Natural killer cell (primary cell): Measurements from ENCODE around the gene C4A. TPM values are rescaled to one million over a fixed set of nuclear protein-coding genes. Genes with fewer than 3 reads are reported as not detected.
"Not testable (repeated sequence)": the region's sequence is repeated elsewhere in the genome, so short reads cannot be mapped to it uniquely, and the experiment has no call there.

Experiments
- ATAC-seq, 3 donors: fragments of 150-1000 bp in 2 of 3; fragments of 200-7000 bp in 1 of 3; cut with Tn5 transposase; 1 replicate in 1 of 3; 2 replicates in 2 of 3; pipeline ENCODE4 v1.10.0; 2021; ENCODE audit warnings: mild to moderate bottlenecking in 2 of 3, moderate library complexity in 2 of 3
- DNase-seq, 2 donors: peaks; one replicate each; pipeline versions ENCODE4 v3.0.0 to v3.0.0-alpha.2; 2013 to 2021; ENCODE audit warnings: mixed read lengths in 1 of 2
- H3K27ac ChIP-seq: one replicate; pipeline ENCODE4 v1.5.1; 2013; ENCODE audit warnings: mild to moderate bottlenecking, low read length
- H3K27me3 ChIP-seq: one replicate; pipeline ENCODE4 v1.6.1; 2013; ENCODE audit warnings: low read length; ENCODE audit not compliant: control insufficient read depth, insufficient read depth
- H3K36me3 ChIP-seq: one replicate; pipeline ENCODE4 v1.6.1; 2013; ENCODE audit warnings: low read length; ENCODE audit not compliant: control insufficient read depth, insufficient read depth
- H3K4me1 ChIP-seq: one replicate; pipeline ENCODE4 v1.6.1; 2013; ENCODE audit warnings: low read length; ENCODE audit not compliant: control insufficient read depth, insufficient read depth
- H3K4me3 ChIP-seq: one replicate; pipeline ENCODE4 v1.5.1; 2013; ENCODE audit warnings: low read length
- H3K9me3 ChIP-seq: one replicate; pipeline ENCODE4 v1.6.1; 2013; ENCODE audit warnings: low read length; ENCODE audit not compliant: control insufficient read depth, insufficient read depth
- H3K27ac Mint-ChIP-seq, 2 donors: one replicate each; pipeline ENCODE4 v1.8.0; 2022; ENCODE audit warnings: mild to moderate bottlenecking in 2 of 2, mixed read lengths in 2 of 2, moderate library complexity in 1 of 2
- H3K27me3 Mint-ChIP-seq, 2 donors: one replicate each; pipeline ENCODE4 v1.8.0; 2022; ENCODE audit warnings: low read depth in 2 of 2, mixed read lengths in 2 of 2
- H3K36me3 Mint-ChIP-seq: one replicate; pipeline ENCODE4 v1.8.0; 2022; ENCODE audit warnings: mixed read lengths
- H3K4me1 Mint-ChIP-seq, 2 donors: one replicate each; pipeline ENCODE4 v1.8.0; 2022; ENCODE audit warnings: mixed read lengths in 2 of 2
- H3K4me3 Mint-ChIP-seq: one replicate; pipeline ENCODE4 v1.8.0; 2022; ENCODE audit warnings: mild to moderate bottlenecking, moderate library complexity, mixed read lengths
- H3K9me3 Mint-ChIP-seq, 2 donors: one replicate each; pipeline ENCODE4 v1.8.0; 2022; ENCODE audit warnings: mixed read lengths in 2 of 2
- CTCF ChIP-seq: fragments of 200-600 bp; IDR thresholded peaks from one replicate; pipeline ENCODE4 v1.8.0; 2022; ENCODE audit warnings: antibody characterized with exemption
- WGBS: methylation state at CpG from one replicate; pipeline ENCODE4 v1.1.7; 2013; ENCODE audit warnings: missing lambda C conversion rate; ENCODE audit not compliant: insufficient coverage; 5-methylcytosine and 5-hydroxymethylcytosine counted together
- intact Hi-C: fragments of 100-400 bp; cut with micrococcal nuclease; formaldehyde crosslinking; loops from one replicate; pipeline ENCODE4 v1.14.2; 2022
- total RNA-seq, 4 donors: library from RNA; stranded (reverse); fragments of 120-200 nt in 1 of 4; gene quantifications; one replicate each; pipeline versions ENCODE4 v1.2.3 to v1.2.4, GENCODE V29; 2013 to 2022

Gene C4A
- total RNA-seq, 3 donors from 2014 or later (not counting 1 experiment from before 2014, with no cell fraction given): 5.0 to 8.2 (median 5.4) TPM

- peak; percentile 87 for TF ChIP-seq CTCF
- no peaks in the 10 kb centered on the region for H3K27me3 ChIP-seq
- intact Hi-C loops: no loop called here
- Mint-ChIP-seq H3K27me3 (peaks cover 0 to 5% of the 10 kb centered on the region in 2 donors), H3K9me3 (no peaks in the 10 kb centered on the region), H3K4me1 (peaks cover 0 to 7% of the 10 kb centered on the region in 2 donors), H3K4me3 (peak overlapping the region; percentile 9), H3K36me3 (no peaks in the 10 kb centered on the region), H3K27ac (no peak overlapping the region)
- DNase-seq (peak; percentile 71 to 80), ATAC-seq (peak; percentile 69 to 97 (median 89))
- H3K9me3 ChIP-seq: no peaks in the 10 kb centered on the region
- peaks cover 3% of the 10 kb centered on the region for H3K4me1 ChIP-seq
- H3K36me3 ChIP-seq: no peaks in the 10 kb centered on the region
- no peak overlapping the region for H3K4me3 ChIP-seq
- no peak overlapping the region for H3K27ac ChIP-seq
- 53% methylated on average over 42 of the region's 42 CpGs for WGBS
Observed at GRCh38 chr6:32047855-32048766, 66.3 kb downstream of the C4A start.

GRCh38 chr6:32049149-32049548 is 67.3 kb downstream of the C4A start:
- H3K4me3 ChIP-seq, ATAC-seq, H3K4me1 Mint-ChIP-seq, H3K4me1 ChIP-seq, H3K9me3 Mint-ChIP-seq, H3K9me3 ChIP-seq, H3K27me3 Mint-ChIP-seq, DNase-seq, H3K27me3 ChIP-seq, H3K36me3 ChIP-seq, H3K4me3 Mint-ChIP-seq, H3K36me3 Mint-ChIP-seq, H3K27ac ChIP-seq, intact Hi-C loops, H3K27ac Mint-ChIP-seq: not testable (repeated sequence)
- WGBS: 92% methylated on average over 21 of the region's 21 CpGs

- H3K27ac Mint-ChIP-seq, H3K27ac ChIP-seq, H3K4me1 ChIP-seq, H3K4me3 Mint-ChIP-seq, DNase-seq, H3K27me3 Mint-ChIP-seq, H3K36me3 ChIP-seq, H3K36me3 Mint-ChIP-seq, ATAC-seq, H3K9me3 ChIP-seq, intact Hi-C loops, H3K4me3 ChIP-seq, H3K4me1 Mint-ChIP-seq, H3K9me3 Mint-ChIP-seq, H3K27me3 ChIP-seq: not testable (repeated sequence)
- 96% methylated on average over 8 of the region's 11 CpGs for WGBS
Observed at GRCh38 chr6:32049736-32050135, 67.9 kb downstream of the C4A start.

- ATAC-seq: no peak
- no peak for DNase-seq
- Histone ChIP-seq H3K4me1 (peaks cover 3% of the 10 kb centered on the region), H3K36me3 (no peaks in the 10 kb centered on the region), H3K4me3 (no peak overlapping the region), H3K27me3 (no peaks in the 10 kb centered on the region), H3K9me3 (no peaks in the 10 kb centered on the region), H3K27ac (no peak overlapping the region)
- WGBS: 77% methylated on average over 5 of the region's 5 CpGs
- no peak overlapping the region for H3K4me3 Mint-ChIP-seq
- intact Hi-C loops: no loop called here
- H3K27me3 Mint-ChIP-seq: peaks cover 0 to 7% of the 10 kb centered on the region in 2 donors
- no peak overlapping the region for H3K27ac Mint-ChIP-seq
- H3K9me3 Mint-ChIP-seq: no peaks in the 10 kb centered on the region
- TF ChIP-seq CTCF: no peak
- no peaks in the 10 kb centered on the region for H3K36me3 Mint-ChIP-seq
- peaks cover 0 to 7% of the 10 kb centered on the region in 2 donors for H3K4me1 Mint-ChIP-seq
Observed at GRCh38 chr6:32050562-32050961, 68.7 kb downstream of the C4A start.

Other genes starting within 250 kb of the C4A start
- gene CLIC1, start 245.5 kb upstream of the C4A start, total RNA-seq: 100 to 1,000 TPM; 348 to 363 (median 355) TPM
- 10 to 100 TPM; 28.2 to 44.6 (median 43.7) TPM for gene MSH5, start 242.1 kb upstream of the C4A start, total RNA-seq
- 10 to 100 TPM in 1 of 3 donors, 1 to 10 TPM in 2; 5.4 to 14.5 (median 6.9) TPM for gene SAPCD1, start 219.4 kb upstream of the C4A start, total RNA-seq
- 1 to 10 TPM; 2.4 to 4.7 (median 3.2) TPM for gene VWA7, start 204.7 kb upstream of the C4A start, total RNA-seq
- gene VARS1, start 186.3 kb upstream of the C4A start, total RNA-seq: 10 to 100 TPM; 45.2 to 58.6 (median 49.2) TPM
- gene LSM2, start 175.1 kb upstream of the C4A start, total RNA-seq: 10 to 100 TPM; 28.1 to 34.9 (median 29.2) TPM
- 1 to 10 TPM; 2.0 to 4.5 (median 3.6) TPM for gene HSPA1L, start 166.8 kb upstream of the C4A start, total RNA-seq
- 10 to 100 TPM; 24.4 to 34.6 (median 34.5) TPM for gene HSPA1A, start 166.5 kb upstream of the C4A start, total RNA-seq
- gene HSPA1B, start 154.3 kb upstream of the C4A start, total RNA-seq: 100 to 1,000 TPM in 1 of 3 donors, 10 to 100 TPM in 1, 1 to 10 TPM in 1; 8.5 to 112 (median 15.3) TPM
- gene NEU1, start 119.2 kb upstream of the C4A start, total RNA-seq: 10 to 100 TPM; 36.1 to 69.6 (median 51.5) TPM
- under 1 TPM in 1 of 3 donors, not detected in 2; 0.48 TPM for gene SLC44A4, start 103.1 kb upstream of the C4A start, total RNA-seq
- 10 to 100 TPM; 49.3 to 56.6 (median 55.8) TPM for gene EHMT2, start 84.4 kb upstream of the C4A start, total RNA-seq
- gene ZBTB12, start 80.0 kb upstream of the C4A start, total RNA-seq: under 1 TPM; 0.54 to 0.77 (median 0.63) TPM
- 1 to 10 TPM in 2 of 3 donors, under 1 TPM in 1; 0.55 to 1.3 (median 1.0) TPM for gene C2, start 54.3 kb upstream of the C4A start, total RNA-seq
- gene CFB, start 36.0 kb upstream of the C4A start, total RNA-seq: under 1 TPM in 1 of 3 donors, not detected in 2; 0.45 TPM
- gene NELFE, start 23.1 kb upstream of the C4A start, total RNA-seq: 10 to 100 TPM; 52.6 to 62.3 (median 56.3) TPM
- 100 to 1,000 TPM; 119 to 184 (median 151) TPM for gene SKIC2, start 22.9 kb upstream of the C4A start, total RNA-seq
- 10 to 100 TPM; 37.9 to 54.3 (median 49.0) TPM for gene DXO, start 9.9 kb upstream of the C4A start, total RNA-seq
- gene C4B, start 32.7 kb downstream of the C4A start, total RNA-seq: 1 to 10 TPM; 4.0 to 5.1 (median 4.6) TPM
- under 1 TPM in 2 of 3 donors, not detected in 1; 0.28 to 0.43 TPM for gene CYP21A2, start 56.4 kb downstream of the C4A start, total RNA-seq
- 10 to 100 TPM; 11.7 to 15.2 (median 13.5) TPM for gene TNXB, start 127.3 kb downstream of the C4A start, total RNA-seq
- 100 to 1,000 TPM; 157 to 187 (median 178) TPM for gene ATF6B, start 146.2 kb downstream of the C4A start, total RNA-seq
- 1 to 10 TPM; 1.8 to 3.2 (median 2.4) TPM for gene FKBPL, start 148.2 kb downstream of the C4A start, total RNA-seq
- gene PRRT1, start 169.9 kb downstream of the C4A start, total RNA-seq: under 1 TPM; 0.38 to 0.63 (median 0.54) TPM
- gene PPT2, start 172.1 kb downstream of the C4A start, total RNA-seq: 10 to 100 TPM; 16.3 to 28.3 (median 19.0) TPM
- 10 to 100 TPM; 18.2 to 22.9 (median 20.1) TPM for gene EGFL8, start 182.5 kb downstream of the C4A start, total RNA-seq
- 10 to 100 TPM; 29.5 to 31.9 (median 31.2) TPM for gene AGPAT1, start 194.0 kb downstream of the C4A start, total RNA-seq
- gene RNF5, start 196.3 kb downstream of the C4A start, total RNA-seq: 10 to 100 TPM; 35.1 to 39.2 (median 36.6) TPM
- 10 to 100 TPM; 19.0 to 25.1 (median 22.9) TPM for gene AGER, start 202.2 kb downstream of the C4A start, total RNA-seq
- 100 to 1,000 TPM; 111 to 116 (median 112) TPM for gene PBX2, start 208.1 kb downstream of the C4A start, total RNA-seq
- 100 to 1,000 TPM; 216 to 240 (median 221) TPM for gene GPSM3, start 210.6 kb downstream of the C4A start, total RNA-seq
- 1 to 10 TPM; 2.6 to 4.8 (median 2.7) TPM for gene NOTCH4, start 242.0 kb downstream of the C4A start, total RNA-seq